ENCODE results near the gene KCNH8.

DNA sequence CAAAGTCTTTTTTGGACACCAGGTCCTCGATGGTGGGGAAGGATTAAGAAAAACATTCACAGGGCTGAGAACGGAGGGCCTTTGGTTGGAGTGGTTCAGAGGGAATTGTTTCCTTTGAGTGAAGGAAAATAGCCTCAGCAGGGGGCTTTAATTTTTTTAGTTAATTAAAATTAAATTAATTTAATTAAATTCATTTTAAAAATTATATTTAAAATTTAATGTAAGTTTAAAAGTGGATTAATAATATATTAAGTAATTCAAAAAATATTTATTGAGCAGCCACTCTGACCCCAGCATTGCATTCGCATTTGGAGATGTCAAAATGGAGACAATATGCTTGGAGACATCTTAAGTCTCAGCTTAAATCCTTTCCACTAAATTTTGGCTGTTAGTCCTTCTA is 136.7 kb downstream of the KCNH8 start:
- TF ChIP-seq, protein P1, sequence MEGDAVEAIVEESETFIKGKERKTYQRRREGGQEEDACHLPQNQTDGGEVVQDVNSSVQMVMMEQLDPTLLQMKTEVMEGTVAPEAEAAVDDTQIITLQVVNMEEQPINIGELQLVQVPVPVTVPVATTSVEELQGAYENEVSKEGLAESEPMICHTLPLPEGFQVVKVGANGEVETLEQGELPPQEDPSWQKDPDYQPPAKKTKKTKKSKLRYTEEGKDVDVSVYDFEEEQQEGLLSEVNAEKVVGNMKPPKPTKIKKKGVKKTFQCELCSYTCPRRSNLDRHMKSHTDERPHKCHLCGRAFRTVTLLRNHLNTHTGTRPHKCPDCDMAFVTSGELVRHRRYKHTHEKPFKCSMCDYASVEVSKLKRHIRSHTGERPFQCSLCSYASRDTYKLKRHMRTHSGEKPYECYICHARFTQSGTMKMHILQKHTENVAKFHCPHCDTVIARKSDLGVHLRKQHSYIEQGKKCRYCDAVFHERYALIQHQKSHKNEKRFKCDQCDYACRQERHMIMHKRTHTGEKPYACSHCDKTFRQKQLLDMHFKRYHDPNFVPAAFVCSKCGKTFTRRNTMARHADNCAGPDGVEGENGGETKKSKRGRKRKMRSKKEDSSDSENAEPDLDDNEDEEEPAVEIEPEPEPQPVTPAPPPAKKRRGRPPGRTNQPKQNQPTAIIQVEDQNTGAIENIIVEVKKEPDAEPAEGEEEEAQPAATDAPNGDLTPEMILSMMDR (IDR thresholded peaks at IDR 0.05 in 2 of 3, conservative IDR thresholded peaks at IDR 0.05 in 1 of 3; ENCODE audit: control insufficient read depth in 2 of 3, extremely low read depth in 1 of 3, insufficient read depth in 1 of 3, low read depth in 3 of 3, low read length in 3 of 3): no peak
- no peak for TF ChIP-seq YY1 (IDR thresholded peaks at IDR 0.05; ENCODE audit: low read depth, low read length)
